LHCN-M2 (cell line): Measurements from ENCODE around the gene CTIF. TPM values are rescaled to one million over a fixed set of nuclear protein-coding genes. Genes with fewer than 3 reads are reported as not detected.

Experiments used
- DNase-seq: peaks from one replicate; pipeline ENCODE4 v3.0.0-alpha.2; 2012; ENCODE audit warnings: low read depth
- total RNA-seq: library from RNA; depleted of rRNA; stranded (reverse); fragments of >200 nt; gene quantifications from 2 replicates; pipeline ENCODE4 v1.2.3, GENCODE V29; 2014

CTIF gene
- total RNA-seq, 1 experiment from 2014 or later, result 18.1 TPM

DNA sequence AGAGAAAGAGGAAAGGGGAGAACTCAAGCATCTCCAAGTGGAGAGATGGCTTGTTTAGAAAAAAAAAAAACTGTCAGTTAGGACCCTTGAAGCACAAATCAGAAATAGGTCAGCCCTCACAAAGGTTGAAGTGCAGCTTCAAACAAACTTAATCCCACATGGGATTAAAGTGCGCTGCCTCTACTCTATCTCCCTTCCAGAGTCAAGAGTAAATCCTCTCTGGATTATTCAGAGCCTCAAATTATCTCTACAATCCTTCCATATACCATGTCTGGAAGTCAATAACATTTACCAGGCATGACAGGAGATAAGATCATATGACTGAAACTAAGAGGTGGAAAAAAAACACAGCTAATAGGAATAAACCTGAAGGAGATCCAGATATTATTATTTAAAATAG lies 342.1 kb downstream of the CTIF start:
- DNase-seq, result no peak

DNA sequence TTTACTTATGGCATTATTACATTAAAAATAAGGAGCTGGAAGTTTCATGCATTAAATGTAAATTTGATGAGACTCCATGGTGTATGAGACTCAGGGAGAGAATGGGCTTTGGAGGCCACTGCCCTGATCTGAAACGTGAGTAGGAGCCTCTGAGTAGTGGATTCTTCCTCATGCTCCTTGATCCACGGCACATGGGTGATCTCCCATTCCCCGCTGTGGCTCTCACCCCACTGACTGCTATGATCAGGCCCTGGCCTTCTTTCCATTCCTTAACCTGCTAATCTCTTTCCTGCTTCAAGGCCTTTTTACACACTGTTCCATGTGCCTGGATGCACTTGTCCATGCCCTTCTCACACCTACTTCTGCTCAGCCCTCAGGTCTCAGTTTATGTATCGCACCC lies 343.5 kb downstream of the CTIF start:
- no peak for DNase-seq

DNA sequence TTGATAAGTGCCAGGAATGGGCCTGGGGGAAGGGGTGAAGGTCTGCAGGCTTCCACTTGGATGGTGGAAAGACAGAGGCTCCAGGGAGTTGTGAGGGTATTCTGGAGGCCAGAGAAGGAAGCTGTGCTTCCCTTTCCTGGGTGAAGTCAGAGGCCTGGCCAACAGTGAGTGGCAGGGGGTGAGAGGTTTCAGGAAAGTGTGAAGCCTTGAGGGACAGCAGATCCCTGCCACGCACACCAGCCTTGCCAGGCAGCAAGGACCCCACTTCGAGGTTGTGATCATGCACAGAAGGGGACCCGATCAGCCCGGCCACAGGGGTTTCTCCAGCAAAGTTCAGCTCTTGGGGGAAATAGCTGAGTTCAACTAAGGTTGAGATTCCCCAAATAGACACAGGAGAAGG lies 345.5 kb downstream of the CTIF start:
- DNase-seq, result no peak

DNA sequence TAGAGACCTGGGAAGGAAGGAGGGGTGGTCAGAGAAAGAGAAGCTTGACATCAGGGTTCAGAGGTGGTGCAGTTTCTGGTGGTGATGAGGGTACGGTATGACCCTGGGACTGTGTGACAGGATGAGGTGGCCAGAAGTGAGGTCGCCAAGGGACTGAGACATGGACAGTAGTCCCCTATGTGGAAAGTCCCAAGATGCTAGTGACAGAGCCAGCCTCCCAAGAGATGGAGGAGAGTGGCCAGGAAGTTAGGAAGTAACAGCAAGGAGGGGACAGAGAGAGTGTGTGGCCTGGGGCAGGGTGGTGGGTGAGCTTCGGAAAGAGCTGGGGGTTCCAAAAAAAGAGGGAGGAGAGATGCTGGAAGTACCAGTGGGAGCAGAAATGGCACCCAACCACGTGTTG lies 345.9 kb downstream of the CTIF start:
- no peak for DNase-seq

DNA sequence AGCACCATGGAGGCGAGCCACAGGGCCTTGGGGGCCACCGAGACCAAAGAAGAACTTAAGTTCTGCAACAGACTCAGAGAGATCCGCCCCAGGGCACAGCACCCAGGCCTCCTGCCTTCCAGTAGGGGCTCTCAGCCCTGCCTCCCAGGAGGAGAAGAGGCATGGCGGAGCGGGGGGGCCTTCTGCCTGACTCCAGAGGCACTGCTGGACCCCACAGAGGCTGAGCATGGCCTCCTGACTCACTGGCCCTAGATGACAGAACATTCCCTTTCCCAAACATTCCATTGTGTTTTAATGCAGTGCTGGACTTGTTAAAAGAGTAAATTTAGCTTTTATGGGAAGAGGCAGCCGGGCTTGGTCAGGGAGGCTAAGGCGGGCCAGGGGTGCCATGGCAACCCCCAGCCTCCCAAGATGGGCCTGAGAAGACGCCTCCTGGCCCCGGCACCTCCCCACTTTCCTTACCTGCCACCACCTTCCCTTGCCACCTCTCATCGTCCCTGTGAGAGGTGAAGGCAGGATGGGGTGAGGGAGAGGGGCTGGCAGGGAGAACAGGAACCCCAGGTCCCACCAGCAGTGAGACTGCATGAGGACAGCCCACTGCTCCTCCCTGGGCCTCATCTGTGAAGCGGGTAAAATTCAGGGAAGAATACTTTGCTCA lies 346.6 kb downstream of the CTIF start:
- no peak for DNase-seq

DNA sequence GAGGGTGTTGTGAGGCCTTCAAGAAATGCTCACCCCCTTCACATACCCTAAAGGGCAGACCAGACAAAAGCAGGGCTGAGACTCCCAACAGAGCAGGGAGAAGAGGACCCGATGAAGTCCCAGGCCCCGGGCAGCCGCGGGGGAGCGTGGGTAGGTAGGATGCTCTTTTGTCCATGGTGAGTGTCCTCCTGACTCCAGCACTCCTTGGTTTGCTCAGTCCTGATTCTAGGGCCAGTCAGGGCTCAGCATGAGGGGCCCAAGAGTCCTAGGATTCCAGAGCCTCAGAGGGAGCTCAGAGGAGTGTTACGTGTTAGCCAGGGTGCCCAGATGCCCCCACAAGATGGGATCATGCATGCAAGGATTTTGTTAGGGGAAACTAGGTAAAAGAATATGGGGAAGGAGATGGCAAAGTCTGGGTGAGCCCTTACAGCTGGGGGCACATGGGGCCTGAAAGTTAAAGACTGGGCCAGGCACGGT lies 347.1 kb downstream of the CTIF start:
- no peak for DNase-seq

DNA sequence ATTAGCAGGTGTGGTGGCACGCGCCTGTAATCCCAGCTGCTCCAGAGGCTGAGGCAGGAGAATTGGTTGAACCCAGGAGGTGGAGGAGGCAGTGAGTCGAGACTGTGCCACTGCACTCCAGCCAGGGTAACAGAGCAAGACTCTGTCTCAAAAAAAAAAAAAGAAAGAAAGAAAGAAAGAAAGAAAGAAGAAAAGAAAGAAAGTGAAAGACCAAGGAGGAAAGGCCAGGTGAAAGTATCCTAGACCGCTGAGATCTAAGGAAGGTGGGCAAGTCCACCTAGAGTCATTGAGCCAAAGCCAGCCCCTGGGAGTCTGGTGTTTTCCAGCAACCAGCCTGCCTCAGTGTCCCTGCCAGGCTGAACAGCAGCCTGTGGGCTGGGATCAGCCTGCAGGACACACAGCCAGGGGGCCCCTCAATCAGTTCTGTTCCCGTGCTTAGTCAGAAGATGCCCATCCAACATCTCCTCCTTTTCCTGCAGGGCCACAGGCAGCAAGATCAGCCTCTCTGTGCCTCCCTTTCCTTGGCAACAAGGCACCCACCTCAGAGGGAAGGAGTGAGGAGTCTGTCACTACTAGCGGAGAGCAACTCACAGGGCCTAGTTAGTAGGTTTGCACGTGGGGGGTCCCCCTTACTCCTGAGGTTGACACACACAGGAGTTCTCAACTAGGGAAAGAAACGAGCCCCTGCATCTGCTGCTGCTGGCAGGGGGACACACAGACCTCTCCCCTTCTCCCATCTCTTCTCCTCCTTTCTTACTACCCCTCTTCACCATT lies 347.9 kb downstream of the CTIF start:
- DNase-seq, result no peak

DNA sequence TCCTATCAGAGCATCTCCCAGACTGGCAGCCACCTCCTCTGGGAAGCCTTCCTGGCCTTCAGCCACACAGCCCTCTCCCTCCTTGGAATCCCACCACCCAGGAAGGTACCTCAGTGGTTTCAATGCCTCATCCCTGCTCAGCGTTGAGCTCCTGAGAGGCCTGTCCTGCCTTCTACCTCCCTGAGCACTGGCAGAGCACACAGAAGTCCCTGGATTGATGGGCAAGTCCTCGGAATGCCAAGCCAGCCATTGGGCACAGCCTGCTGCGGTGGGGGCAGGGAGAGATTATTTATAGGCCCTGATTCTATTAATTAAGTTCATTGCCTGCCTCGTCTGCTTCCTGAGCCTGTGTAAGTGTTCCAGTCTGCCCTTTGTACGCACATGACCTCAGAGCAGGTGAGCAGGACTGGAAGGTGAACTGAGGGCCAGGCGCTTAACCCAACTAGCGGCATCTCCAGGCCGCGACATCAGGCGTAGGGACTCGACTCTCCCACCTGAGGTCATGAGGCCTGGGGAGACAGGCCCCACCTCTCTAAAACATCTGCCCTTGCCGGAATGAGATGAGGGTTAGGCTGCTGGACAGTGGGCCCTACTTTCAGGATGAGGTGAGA lies 348.6 kb downstream of the CTIF start:
- DNase-seq, result no peak

DNA sequence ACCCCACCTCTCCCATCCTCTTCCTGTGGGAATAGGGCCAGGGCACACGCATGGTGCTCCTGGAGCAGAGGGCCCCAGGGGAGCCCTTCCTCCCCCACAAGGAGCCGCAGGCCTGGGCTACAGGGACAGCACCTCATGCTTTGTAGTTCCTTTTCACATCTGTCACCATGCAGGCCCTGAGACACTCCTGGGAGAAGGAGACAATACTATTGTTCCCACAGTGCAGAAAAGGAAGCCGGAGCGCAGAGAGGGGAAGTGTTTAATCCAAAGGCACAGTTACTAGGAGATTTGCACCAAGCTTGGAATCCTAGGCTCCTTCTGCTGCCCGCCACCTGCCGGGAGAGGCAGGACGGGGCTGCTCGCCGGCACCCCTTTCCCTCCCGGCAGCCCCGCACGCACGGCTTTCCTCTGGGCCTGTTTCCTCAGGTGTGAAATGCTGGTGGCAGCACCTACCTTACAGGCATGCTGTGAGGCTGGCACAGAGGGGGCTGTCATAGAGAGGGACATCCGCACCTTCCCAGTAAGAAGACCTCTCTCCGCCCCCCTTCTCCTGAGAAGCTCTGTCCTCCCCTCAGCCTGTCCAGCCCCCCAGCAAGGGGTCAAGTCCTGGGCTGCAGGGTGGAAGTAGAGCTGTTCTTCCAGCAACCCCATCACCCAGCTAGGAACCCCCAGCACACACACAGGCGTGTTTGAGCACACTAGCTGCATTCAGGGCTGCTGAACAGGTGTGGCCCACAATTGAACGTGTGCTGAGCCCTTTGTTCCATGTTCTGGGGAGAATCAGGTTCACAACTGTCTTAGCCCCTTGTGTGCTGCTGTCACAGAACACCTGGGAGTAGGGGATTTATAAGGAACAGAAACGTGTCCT lies 349.3 kb downstream of the CTIF start:
- DNase-seq, result no peak

DNA sequence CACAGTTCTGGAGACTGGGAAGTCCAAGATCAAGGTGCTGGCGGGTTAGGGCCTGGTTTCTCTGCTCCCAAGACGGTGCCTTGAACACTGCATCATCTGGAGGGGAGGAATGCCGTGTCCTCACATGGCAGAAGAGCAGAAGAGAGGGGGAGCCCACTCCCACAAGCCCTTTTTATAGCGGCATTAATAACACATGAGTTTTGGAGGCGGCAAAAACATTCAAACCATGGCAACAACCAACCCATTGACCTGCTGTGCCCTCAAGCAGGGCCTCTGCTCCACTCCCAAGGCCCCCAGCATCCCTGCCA lies 349.9 kb downstream of the CTIF start:
- no peak for DNase-seq

DNA sequence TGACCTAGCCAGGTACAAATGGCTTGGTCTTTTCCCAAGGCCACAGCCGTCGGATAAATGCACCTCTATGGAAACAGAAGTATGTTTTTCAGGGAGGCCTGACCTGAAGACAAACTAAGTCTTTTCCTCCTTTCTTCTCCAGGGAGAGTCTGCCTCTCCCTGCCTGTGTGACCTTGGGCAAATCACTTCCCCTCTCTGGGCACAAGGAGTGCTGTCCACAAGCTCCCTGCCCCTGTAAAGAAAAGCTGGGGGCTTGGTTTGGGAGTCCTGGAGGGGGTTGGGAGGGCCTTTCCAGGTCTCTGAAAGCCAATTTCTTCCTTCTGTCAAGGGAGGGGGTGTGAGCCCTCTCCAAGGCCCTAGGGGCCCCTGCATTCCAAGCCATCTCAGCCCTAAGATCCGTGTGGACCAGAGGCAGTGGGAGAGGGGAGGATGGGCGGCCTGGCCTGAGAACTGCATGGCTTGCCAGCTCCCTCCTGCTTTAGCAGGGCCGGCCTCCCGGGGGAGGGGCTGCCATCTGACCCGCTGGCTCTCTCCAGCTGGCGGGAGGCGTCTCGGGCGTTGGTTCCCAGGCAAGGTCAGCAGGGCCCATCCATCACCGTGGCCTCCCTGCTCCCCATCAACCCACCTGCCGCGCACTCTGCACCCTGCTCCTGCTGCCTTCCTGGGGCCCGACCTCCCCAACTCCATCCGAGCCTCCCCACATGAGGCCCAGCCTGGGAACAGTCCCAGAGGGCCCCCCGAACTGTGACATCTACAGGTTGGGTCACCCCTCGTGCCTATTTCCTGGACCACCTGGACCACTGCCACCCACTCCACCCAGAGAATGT lies 350.5 kb downstream of the CTIF start:
- no peak for DNase-seq

DNA sequence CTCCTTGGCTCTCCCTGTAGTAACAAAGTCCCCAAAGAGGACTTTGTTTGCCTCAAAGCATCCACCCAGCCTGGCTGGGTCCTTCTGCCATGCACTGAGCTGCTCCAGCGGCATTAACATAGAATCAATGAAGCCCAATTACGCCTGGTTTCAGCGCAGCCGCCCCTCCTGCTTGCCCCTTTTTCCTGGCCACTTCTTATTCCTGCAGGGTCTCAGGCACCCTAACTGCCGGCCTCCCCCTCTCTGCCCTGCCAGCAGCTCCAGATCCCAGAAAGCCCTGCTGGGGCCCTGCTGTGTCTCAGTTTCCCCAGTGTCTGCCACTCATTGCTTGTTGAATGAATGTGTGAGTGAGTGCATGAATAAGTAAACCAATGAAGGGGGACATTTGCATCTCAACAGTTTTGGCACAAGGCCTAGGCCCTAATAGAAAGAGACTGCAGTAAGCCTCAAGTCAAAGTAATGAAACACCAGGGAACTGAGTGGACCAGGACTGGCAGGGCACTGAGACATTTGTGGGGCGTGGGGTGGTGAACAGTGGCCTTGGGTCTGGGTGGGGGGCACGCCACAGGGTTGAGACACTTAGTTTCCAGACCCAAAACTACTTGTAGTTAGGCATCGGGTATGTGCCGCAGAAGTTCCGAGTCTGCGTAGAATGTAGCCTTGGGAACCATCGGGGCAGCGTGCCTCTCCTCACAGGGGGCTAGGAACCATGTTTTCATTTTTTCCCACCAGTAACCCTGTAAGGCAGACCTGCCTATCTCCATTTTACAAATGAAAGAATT lies 351.3 kb downstream of the CTIF start:
- DNase-seq, result no peak

DNA sequence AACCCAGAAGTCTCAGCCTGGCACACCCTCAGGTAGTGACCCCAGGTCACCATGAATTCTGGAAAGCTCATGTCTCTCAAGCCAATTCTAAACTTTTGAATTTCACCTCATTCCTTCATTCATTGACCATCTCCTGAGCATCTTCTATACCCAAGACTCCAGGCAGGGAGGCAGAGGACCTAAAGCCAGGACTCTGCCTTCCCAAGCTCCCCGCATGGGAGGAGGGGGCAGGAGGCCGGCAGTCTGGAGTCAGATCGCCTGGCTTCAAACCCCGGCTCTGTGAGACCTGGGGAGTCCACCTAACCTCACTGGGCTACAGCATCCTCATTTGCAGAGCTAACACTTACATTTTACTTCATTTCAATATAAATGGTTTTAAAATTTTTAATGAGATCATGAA lies 352.9 kb downstream of the CTIF start:
- DNase-seq, result no peak

DNA sequence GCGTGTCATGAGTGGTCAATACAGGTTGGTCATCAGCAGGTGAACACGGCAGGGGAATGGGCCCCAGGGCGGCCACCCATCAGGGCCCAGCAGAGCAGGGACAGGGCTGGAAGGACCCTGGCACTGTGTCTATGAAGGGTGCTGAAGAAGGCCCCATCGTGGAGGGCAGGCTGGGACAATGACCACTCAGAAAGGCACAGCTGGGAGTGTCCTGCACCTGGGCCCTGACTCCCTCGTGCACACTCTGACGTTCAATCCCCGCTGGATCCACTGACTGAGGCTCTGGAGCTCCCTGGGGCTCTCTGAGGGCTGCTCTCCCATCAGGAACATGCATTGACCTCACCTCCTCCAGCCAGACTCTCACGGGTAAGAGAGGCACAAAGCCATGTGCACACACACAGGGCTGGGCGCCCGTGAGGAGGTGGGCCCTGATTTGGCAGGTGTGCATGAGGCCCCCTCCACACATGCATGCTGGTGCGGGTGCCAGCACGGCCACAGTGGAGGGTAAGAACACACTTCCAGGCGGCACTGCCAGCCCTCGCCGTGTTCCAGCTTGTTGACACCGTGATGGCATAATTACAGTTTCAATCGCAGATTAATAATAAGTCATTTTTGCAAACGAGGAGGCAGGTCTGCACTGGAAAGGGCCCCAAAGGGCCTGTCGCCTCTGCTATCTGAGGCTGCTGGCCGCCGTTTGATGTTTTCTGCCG lies 353.5 kb downstream of the CTIF start:
- DNase-seq, result no peak

DNA sequence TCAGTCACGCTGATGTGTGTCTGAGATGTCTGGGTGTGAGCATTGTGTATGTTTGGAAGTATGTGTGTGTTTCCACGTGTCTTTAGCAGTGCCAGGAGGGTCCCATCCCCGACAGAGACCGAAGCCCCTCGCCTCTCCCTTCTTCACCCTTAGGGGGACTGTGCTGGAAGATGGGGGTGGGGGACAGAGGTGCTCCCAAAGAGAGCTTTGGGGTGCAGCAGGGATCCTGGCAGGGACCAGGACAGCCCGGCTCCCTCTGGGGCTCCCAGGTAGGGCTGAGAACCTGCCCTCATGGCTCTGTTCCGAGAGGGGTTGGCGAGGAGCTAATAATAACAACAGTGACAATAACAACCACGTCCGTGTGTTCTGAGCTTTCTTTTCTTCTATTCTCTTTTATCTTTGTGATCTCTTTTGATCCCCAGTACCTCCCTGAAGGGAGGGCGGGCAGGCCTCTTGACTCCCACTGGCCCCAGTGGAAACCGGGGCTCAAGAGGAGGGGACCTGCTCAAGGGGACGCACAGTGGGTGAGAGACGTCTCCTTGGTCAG lies 354.3 kb downstream of the CTIF start:
- no peak for DNase-seq

DNA sequence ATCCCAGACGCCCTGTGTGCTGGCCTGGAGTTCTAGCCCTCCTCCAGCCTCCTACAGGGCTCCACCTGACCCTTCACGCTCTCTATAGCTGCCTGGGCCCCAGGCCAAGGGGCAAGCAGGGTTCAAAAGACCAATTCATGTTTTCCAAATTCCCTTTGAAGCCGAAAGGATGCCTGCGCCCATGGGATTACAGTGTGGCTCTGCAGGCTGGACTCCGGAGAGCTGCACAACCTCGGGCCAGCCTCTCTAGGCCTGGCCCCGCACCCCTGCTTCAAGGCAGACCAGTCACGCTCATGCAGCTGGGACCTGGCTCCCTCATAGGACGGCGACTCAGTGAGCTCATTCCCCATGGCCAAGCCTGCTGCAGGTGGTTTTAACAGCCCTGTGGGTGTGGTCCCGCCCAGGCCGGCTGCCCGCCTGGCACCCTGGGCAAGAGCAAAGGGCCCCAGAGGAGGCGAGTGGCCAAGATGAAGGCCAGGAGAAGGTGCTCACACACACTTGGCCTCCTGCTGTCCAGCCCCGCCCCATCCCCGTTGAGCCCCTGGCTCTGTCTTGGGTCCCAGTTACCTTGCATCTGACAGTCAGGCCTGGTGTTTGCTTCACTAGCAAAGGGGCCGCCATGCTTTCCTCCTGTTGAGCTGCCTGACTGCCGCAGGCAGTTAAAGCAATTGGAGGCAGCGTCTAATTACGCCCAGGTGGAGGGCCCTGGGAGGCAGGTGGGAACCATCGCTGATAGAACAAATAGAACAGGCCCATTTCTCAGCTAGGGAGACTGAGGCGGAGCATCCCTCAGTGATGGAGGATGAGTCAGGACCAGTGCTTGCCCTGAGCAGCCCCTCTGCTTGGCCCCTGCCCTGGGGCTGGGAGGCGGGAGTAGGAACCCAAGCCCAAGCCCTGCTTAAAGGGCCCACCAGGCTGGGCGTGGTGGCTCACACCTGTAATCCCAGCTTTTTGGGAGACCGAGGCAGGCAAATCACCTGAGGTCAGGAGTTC lies 355.1 kb downstream of the CTIF start:
- DNase-seq, result no peak

DNA sequence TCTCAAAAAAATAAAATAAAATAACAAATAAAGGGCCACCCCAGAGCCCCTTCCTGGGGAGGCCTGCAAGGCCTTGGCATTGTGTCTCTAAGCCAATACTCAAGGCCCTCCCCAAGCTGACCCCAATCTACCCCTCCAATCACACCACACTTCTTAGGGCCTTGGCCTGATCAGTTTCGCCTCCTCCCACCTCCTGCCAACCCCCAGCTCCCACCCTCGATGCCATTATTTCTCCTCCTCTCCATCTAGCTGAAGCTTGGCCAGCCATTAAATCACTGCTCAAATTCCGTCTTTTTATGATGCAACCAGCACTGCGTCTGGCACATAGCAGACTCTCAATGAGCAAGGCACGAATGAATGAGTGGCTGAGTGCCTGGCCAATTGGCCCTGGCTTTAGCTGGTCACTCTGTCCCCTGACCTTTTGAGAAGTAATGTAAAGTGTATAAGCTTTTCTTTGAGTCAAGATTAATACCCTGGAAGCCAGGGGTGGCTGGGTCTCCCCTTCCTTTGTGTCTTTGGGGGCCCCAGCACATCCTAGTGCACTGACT lies 356.0 kb downstream of the CTIF start:
- DNase-seq, result no peak

DNA sequence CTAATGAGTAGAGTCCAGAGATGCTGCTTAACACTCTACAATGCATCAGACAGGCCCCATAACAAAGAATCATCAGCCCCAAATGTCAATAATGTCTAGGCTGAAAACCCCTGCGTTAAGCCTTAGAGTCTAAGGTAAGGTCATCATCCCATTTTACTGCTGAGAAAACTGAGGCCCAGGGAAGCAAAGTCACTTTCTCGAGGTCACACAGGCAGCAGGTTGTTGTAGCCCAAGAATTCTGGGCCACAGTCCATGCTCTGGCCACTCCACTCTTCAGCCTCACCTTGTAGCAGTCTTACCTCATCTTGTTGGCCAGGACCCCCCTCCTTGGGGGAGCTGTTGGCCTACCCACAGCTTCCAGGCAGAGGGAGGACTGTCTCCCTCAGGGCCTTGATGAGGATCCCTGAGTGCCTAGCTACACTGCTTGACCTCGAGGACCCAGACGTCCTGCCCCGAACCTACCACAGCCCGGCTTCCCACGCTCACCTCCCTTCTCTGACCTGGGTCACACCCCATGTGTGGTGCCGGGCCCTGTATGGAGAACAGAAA lies 357.6 kb downstream of the CTIF start:
- no peak for DNase-seq
